Daoy (cell line): ENCODE measurements around the gene PTPRN2. TPM values are rescaled to one million over a fixed set of nuclear protein-coding genes. Genes with fewer than 3 reads are reported as not detected.

Experiments used
- DNase-seq: peaks from one replicate; pipeline ENCODE4 v3.0.0-alpha.2; 2015; ENCODE audit warnings: low read depth
- total RNA-seq: library from RNA; depleted of rRNA; stranded (reverse); fragments of >200 nt; shearing (Covaris generic); gene quantifications from 2 replicates; pipeline ENCODE4 v1.2.3, GENCODE V29; 2014

Gene PTPRN2
- total RNA-seq, 1 experiment from 2014 or later, result 8.3 TPM

GRCh38 chr7:157560258-157560654, 1027.4 kb downstream of the PTPRN2 start:
- no peak for DNase-seq

- no peak for DNase-seq
These were observed 1027.9 kb downstream of the PTPRN2 start for GRCh38 chr7:157559596-157560257.

GRCh38 chr7:157558875-157559595, 1028.6 kb downstream of the PTPRN2 start:
- DNase-seq, result no peak

- DNase-seq, result no peak
These were observed 1029.1 kb downstream of the PTPRN2 start for GRCh38 chr7:157558516-157558874.

- no peak for DNase-seq
These were observed 1029.6 kb downstream of the PTPRN2 start for GRCh38 chr7:157558061-157558460.

- DNase-seq, result no peak
These were observed 1030.4 kb downstream of the PTPRN2 start for GRCh38 chr7:157557263-157557662.

- no peak for DNase-seq
These were observed 1031.0 kb downstream of the PTPRN2 start for GRCh38 chr7:157556642-157556944.

- no peak for DNase-seq
These were observed 1031.5 kb downstream of the PTPRN2 start for GRCh38 chr7:157555944-157556641.

GRCh38 chr7:157555313-157555712, 1032.3 kb downstream of the PTPRN2 start:
- peak; percentile 94 for DNase-seq

- DNase-seq, result no peak
These were observed 1033.0 kb downstream of the PTPRN2 start for GRCh38 chr7:157554393-157555238.

- DNase-seq, result no peak
These were observed 1034.4 kb downstream of the PTPRN2 start for GRCh38 chr7:157553256-157553655.

- no peak for DNase-seq
These were observed 1035.2 kb downstream of the PTPRN2 start for GRCh38 chr7:157552295-157552993.

- DNase-seq, result no peak
These were observed 1036.1 kb downstream of the PTPRN2 start for GRCh38 chr7:157551325-157552070.

- no peak for DNase-seq
These were observed 1037.0 kb downstream of the PTPRN2 start for GRCh38 chr7:157550300-157551275.

- DNase-seq, result no peak
These were observed 1037.9 kb downstream of the PTPRN2 start for GRCh38 chr7:157549612-157550299.

- no peak for DNase-seq
These were observed 1038.8 kb downstream of the PTPRN2 start for GRCh38 chr7:157548691-157549303.

GRCh38 chr7:157547611-157548010, 1040.0 kb downstream of the PTPRN2 start:
- no peak for DNase-seq

- no peak for DNase-seq
These were observed 1040.5 kb downstream of the PTPRN2 start for GRCh38 chr7:157547102-157547501.

GRCh38 chr7:157545681-157546060, 1042.0 kb downstream of the PTPRN2 start:
- DNase-seq, result no peak
